Fibroblast of skin of left quadriceps (primary cell): ENCODE data around the gene SUGP1.
"Not testable (repeated sequence)": the region's sequence is repeated elsewhere in the genome, so short reads cannot be mapped to it uniquely, and the experiment has no call there.

Source experiments
- DNase-seq, 2 experiments: peaks; one replicate each; pipeline ENCODE4 v3.0.0-alpha.2; 2013; ENCODE audit warnings: low read depth in 2 of 2

The SUGP1 gene

GRCh38 chr19:19262190-19263057, 57.9 kb downstream of the SUGP1 start:
- DNase-seq, result no peak

DNA sequence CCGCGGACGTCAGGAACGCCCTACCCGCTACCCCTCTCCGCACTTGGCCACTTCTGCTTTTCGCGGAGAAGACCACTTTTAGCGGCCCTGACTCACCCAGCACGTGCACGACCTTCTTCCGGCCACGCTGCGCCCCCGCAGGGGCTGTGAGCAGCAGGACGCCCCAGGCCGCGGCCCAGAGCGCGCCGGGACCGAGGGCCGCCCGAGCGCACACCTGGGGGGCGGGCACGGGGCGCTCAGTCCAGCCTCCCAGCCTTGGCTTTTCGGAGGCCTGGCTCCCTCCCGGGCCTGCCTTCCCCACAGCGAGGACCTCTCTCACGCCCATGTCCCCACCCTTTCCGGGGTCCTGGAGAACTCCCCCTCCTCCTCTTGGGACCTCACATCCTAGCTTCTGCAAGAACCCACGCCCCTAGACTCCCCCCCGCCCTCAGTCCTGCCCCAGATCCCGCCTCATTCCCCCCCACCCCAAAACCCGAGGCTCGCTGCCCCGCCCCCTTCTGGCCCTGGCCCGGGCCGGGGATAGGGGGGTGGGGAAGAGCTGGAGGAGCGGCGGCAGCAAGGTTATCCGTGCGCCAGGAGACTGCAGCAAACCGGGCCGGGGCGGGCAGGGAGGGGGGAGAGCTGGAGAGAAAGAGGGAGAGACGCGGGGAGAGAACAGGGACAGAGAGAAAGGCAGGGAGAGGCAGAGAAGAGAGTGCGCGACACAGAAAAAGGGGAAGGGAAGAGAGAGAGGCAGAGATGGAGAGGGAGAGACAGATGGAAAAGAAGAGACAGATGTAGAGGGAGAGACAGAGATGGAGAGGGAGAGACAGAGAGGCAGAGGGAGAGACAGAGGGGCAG, 58.7 kb downstream of the SUGP1 start:
- no peak for DNase-seq

DNA sequence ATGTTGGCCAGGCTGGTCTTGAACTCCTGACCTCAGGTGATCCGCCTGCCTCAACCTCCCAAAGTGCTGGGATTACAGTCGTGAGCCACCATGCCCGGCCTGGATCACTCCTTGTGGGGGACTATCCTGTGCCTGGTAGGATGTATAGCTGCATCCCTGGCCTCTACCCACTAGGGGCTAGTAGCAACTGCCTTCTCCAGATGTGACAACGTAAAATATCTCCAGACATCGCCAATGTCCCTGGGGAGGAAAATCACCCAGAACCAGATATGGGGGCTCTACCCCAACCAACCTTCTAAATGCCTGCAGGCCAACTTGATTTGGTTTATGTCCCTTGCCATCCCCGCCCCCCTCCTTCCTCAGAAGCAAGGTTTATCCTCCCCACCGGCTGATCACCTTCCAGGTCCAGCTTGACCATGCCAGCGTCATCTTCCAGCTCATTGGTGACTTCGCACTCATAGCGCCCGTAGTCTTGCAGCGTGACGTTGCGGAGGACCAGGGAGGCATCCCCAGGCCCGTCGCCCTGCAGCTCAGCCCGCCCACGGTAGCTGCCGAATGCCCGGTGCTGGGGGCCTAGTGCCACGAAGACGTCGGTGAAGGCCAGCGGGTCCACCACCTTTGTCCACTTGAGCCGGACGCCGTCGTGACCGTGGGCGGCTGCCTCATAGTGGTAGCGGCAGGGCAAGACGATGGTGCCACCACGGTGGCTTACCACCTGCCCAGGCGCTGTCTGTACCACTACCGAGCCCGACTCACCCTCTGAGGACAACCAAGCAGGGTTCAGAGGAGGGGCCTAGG, 59.7 kb downstream of the SUGP1 start:
- no peak for DNase-seq

DNA sequence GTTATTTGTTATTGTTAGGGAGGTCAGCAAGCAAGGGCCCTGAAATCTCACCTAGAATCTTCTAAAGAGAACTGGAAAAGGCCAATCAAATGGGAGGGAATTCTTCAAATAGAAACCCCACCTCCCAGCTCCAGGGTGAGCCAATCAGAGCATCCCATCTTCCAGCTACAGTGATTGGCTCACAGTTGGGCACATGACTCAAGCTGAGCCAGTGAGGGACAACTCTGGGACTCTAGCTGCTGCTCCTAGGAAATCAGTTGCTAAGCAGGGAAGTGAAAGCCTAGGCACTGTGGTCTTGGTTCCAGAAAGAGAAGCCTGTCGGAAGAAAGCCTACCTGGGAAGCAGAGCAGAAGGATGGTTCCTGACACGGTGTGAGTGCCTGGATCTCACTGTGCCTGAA, 60.6 kb downstream of the SUGP1 start:
- DNase-seq, result no peak

DNA sequence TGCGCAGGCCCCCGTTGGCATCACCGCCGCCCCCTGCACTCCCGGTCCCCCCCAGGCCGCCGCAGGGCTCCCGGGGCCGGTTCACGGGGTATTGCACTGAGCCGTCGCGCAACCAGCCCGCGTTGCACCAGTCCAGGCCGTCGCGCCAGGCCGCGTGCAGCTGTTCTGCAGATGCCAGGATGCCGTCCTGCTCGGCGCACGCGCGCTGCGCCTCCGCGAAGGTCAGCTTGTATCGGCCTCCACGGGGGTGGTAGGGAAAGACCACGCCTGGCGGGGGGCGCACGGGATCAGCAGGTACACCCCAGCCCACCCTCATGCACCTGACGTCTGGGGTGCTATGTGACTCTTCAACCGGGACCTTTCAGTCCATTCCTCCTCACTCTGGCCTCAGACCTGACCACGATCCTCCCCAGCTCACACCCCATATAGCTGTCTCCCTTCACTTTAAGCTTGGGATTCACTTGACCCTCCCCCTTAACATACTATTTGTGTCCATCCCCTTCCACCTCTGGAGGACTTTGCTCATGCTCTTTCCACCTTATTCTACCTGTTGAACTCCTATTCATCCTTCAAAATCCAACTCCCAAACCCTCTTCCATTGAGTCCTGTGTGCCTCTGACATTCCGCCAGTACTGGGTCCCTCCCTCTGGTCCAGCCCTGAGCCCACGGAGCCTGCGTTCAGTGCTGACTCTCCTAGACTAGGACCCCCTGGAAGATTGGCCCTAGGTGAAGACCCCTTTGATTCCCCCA, 61.5 kb downstream of the SUGP1 start:
- DNase-seq, result no peak

DNA sequence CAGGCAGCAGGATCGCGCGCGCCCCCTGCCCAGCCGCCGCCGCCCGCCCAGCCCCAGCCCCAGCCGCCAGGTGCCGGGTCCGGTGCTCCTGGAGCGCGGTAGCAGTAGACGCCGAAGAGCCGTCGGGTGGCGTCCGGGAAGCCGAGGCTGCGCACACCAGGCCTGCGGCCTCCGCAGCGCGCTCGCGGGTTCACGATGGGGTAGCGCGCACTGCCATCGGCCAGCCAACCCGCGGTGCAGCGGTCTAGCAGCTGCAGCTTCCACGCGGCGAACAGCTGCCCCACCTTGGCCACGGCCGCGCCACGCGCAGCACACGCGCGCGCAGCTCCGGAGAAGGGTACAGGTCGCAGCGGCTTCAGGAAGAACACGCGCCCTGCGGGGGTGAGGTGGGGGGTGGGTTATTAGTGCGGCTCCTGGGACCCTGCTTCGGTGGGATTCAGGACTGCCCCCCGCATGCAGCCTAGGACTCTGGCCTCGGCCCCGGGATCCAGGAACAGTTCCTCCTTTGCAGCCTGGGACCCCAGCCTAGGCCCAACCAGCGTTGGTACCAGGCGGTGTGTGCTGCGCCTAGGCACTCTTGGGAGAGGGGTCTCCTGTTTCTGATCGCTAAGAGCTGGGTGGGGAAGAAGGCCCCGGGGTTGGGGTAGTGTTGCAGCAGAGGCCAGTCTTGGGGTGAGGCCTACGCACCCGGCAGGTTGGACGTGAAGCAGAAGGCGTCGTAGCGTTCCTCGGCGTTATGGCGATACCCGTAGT, 62.3 kb downstream of the SUGP1 start:
- DNase-seq, result no peak

- no peak for DNase-seq
These were observed 63.2 kb downstream of the SUGP1 start for GRCh38 chr19:19257137-19257536.

DNA sequence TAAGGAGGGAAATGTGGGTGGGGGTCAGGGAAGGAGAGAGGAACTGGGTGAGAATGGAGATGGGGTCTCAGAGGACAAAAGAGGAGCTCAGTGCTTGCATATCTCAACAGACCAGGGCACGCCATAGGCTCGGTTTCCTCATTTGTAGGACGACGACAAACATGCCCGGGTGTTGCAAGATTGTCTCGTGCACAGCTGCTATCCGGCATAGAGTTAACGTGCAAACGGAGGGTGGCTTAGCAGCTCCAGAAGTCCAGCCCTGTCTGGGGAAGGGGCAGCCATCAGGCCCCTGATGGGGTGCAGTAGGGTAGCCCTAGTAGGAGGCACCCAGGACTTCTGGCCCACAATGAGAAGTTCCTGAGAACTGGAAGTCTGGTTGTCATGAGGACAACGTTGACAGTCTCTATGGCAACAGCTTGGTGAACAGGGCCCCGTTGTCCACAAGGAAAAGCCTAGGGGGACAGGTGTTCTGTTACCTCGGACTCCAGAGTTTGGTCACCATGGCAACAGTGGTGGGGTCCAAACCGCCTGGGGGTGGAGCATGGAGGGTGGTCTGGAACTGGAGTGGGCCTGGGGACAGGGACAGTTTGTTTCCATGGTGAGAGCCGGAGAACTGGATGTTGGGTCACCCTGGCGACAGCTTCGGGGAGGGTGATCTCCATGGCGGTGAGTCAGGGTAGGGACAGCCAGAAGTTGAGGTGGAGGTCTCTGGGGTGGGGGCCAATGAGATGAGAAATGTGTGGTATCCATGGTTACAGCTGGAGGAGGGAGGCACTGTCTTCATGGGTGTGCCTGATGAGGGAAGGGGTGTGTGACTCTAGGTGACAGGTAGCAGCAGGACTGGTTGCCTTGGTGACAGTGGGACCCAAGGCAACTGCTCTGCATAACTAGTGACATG, 64.0 kb downstream of the SUGP1 start:
- no peak for DNase-seq

GRCh38 chr19:19253409-19253808, 66.9 kb downstream of the SUGP1 start:
- not testable (repeated sequence) for DNase-seq

DNA sequence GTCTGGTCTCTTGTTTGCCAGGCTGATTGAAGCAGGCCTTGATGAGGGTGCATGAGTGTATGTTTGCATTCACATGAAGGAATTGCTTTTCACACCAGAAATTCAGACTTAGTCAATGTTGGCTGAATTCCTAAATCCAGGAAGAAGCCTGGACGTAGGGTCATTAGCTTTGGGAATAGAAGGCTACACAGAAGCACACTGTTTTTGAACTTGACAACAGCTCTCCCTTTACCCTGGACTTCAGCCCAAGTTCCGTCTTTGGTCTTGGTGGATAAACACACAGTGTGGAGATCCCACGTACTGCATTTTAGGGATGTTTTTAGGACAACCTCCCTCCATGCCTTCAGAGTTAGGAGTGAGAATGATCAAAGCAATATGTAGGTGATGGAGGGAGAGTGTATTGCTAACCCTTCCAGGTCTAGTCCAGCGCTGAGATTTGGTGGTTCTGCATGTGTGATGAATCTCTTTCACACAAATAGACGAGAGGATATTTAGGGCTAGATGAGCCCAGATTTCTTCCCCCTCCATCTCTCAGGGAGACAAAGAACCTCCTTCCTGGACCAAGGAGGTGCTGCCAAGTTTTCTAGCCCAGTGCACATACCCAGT, 70.0 kb downstream of the SUGP1 start:
- DNase-seq, result no peak

- no peak for DNase-seq
These were observed 79.8 kb downstream of the SUGP1 start for GRCh38 chr19:19240476-19240875.

DNA sequence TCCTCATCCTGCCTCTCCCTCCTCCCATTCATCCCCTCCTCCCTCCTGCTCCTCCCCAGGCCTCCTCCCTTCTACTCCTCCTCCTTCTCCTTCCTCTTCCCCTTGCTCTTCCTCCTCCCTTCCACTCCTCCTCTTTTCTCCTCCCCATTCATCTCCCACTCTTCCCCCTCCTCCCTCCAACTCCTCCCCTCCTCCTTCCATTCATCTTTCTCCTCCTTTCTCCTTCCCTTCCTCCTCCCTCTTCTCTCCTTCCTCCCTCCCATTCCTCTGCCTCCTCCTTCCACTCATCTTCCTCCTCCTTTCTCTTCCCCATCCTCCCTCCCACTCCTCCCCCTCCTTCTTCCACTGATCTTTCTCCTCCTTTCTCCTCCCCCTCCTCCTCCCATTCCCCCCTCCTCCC, 80.6 kb downstream of the SUGP1 start:
- DNase-seq, result no peak

GRCh38 chr19:19238126-19238894, 82.0 kb downstream of the SUGP1 start:
- DNase-seq, result no peak

DNA sequence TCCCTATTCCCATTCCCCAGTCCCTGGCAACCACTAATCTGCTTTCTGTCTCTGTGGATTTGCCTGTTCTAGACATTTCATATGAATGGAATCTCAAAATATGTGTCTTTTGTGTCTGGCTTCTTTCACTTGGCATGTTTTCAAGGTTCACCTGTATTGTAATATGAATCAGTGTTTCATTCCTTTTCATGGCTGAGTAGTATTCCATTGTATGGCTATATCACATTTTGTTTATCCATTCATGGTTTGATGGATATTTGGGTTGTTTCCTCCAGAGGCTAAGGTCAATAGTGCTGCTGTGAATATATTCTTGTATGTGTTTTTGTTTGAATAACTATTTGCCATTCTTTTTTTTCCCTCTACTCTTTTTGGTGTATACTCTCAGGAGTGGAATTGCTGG, 84.1 kb downstream of the SUGP1 start:
- DNase-seq, result no peak

DNA sequence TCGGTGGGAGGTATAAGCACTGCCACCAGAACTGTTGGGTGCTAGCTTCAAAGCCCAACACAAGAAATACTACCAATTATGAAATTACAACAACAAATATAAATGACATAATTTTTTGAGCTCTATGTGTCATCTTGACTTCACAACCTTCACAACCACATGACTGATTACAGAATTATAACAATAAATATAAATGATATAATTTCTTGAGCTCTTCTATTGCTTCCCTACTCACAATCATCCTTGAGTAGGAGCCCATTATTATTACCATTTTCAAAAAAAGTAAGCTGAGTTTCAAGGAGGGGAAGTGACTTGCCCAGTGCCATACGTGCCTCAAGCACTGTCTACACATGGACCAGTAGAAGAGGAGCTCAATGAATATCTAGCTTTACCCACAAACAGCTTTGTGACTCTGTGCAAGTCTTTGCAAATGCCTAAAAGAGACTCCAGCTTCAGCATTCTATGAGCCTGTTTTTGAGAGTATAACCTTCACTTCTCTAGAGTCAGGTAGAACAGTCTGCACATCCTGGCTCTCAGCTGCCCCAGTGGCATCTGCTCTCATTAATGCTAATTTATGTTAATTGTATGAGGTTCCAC, 86.0 kb downstream of the SUGP1 start:
- no peak for DNase-seq

GRCh38 chr19:19232261-19232721, 88.0 kb downstream of the SUGP1 start:
- DNase-seq, result no peak

DNA sequence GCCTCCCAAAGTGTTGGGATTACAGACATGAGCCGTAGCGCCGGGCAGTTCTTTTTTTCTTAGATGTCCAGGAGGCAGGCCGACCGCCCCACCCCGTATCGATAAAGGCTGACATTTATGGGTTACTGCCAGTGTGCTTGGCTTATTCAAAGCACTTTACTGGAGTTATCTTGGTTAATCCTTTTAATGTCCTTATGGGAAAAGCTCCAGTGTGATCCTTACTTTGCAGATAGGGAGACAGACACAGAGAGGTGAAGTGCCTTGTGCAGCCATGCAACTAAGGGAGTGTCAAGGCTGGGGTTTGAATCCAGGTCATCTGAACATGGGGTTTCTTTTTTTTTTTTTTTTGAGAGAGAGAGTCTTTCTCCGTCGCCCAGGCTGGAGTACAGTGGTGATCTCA, 89.3 kb downstream of the SUGP1 start:
- DNase-seq, result no peak

- DNase-seq, result no peak
These were observed 90.6 kb downstream of the SUGP1 start for GRCh38 chr19:19229701-19230100.
